ENCODE measurements around the gene KIF26B. TPM values are rescaled to one million over a fixed set of nuclear protein-coding genes. Genes with fewer than 3 reads are reported as not detected.

Gene KIF26B
- polyA plus RNA-seq, 2 donors = 0.04 to 0.12 TPM

DNA sequence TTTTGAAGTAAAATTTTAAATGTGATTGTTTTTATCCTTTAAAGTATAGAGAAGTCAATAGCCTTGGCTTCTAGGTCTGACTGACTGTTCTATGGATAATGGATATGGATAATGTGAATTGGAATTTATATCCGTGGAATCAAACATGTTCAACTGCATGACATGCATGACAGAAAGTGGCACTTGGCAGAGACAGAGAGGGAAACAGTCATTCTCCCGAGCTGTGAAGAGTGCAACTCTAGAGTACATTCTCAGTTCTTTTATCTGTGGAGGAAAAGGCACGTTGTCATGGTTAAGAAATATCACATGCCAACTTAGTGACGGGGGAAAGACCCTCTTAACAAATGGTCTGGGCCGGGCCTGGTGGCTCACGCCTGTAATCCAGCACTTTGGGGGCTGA lies 67.0 kb downstream of the KIF26B start:
- no peaks in the 10 kb centered on the region for H3K27me3 ChIP-seq (ENCODE audit: control insufficient read depth in 1 of 2, insufficient read depth in 2 of 2, low read length in 2 of 2)
- 85 to 88% methylated on average over 6 of the region's 6 CpGs for WGBS, 2 donors
- no peaks in the 10 kb centered on the region for H3K4me1 ChIP-seq (ENCODE audit: control insufficient read depth in 2 of 2, insufficient read depth in 2 of 2, low read length in 1 of 2)
- H3K27ac ChIP-seq (ENCODE audit: low read depth in 2 of 2, low read length in 1 of 2) = no peak overlapping the region
- no peaks in the 10 kb centered on the region for H3K36me3 ChIP-seq (ENCODE audit: control insufficient read depth in 2 of 2, insufficient read depth in 2 of 2, low read length in 1 of 2)
- no peak overlapping the region for H3K4me3 ChIP-seq (ENCODE audit: low read depth in 1 of 2, low read length in 2 of 2)
- no peaks in the 10 kb centered on the region for H3K9me3 ChIP-seq (ENCODE audit: control insufficient read depth in 2 of 2, insufficient read depth in 1 of 2, low read depth in 1 of 2, low read length in 1 of 2)

DNA sequence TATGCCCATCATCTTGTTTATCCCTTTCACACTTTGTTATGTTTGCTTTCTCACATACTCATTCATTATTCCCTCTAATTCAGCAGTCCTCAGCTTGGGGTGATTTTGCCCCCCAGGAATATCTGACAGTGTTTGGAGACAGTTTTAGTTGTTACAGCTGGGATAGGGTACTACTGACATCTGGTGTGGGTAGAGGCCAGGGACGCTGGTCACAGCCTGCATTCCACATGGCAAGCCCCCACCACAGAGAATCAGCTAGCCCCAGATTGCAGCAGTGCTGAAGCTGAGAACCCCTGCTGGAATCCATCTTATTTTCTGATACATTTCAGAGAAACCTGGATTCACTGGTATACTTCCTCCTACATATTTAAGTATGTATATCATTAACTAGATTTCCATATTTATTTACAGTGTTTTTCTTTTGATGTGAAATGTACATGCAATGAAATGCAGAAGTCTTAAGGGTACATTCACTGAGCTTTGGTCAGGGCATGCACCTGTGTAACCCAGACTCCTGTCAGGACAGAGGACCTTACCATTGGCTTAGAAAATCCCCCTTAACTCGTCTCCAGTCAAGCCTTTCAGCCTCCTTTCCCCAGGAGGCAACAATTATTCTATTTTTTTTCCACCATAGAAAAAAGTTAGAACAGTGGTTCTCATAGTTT lies 68.3 kb downstream of the KIF26B start:
- no peak overlapping the region for H3K4me3 ChIP-seq (ENCODE audit: low read depth in 1 of 2, low read length in 2 of 2)
- H3K9me3 ChIP-seq (ENCODE audit: control insufficient read depth in 2 of 2, insufficient read depth in 1 of 2, low read depth in 1 of 2, low read length in 1 of 2) = no peaks in the 10 kb centered on the region
- no peaks in the 10 kb centered on the region for H3K27me3 ChIP-seq (ENCODE audit: control insufficient read depth in 1 of 2, insufficient read depth in 2 of 2, low read length in 2 of 2)
- H3K4me1 ChIP-seq (ENCODE audit: control insufficient read depth in 2 of 2, insufficient read depth in 2 of 2, low read length in 1 of 2) = no peaks in the 10 kb centered on the region
- no peak overlapping the region for H3K27ac ChIP-seq (ENCODE audit: low read depth in 2 of 2, low read length in 1 of 2)
- no peaks in the 10 kb centered on the region for H3K36me3 ChIP-seq (ENCODE audit: control insufficient read depth in 2 of 2, insufficient read depth in 2 of 2, low read length in 1 of 2)
- 62 to 67% methylated on average over 2 of the region's 2 CpGs for WGBS, 2 donors

DNA sequence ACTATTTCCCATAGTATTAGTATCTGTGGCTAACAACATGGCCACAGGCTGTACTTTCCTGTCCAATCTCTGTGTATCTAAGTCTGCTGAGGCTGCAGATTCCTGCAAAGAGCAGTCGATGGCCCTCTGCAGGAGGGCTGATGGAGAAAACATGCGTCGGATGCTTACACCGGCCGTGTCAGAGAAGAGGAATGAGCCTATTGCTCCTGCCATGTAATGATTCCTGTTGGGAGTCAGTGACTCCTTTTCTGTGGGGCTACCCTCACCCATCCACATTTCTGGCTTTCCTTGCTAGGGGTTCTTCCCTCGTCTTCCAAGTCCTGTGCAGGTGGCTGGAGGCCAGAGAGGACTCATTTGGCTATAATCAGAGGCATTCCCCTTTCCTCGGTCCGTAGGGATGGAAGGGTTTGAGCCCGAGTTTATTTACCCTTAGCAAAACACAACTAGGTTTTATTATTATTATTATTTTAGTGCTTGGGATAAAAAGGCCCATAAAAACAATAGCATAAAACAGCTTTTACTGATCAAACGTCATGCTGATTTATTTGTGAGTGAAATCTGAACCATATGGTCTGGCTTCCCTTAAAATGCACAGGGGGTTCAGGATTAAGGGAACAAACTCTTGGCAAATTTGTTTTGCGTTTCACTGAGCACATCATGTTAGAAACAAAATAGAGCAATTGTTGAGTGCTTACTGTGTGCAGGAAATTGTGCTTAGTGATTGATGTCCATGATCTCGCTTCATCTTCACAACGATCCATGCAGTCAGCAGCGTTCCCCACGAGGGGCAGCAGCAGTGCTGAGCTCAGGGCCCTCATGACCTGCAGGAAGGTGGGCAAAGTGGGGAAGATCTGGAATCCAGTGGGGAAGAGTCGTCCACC lies 70.8 kb downstream of the KIF26B start:
- Histone ChIP-seq H3K36me3 (ENCODE audit: control insufficient read depth in 2 of 2, insufficient read depth in 2 of 2, low read length in 1 of 2) (no peaks in the 10 kb centered on the region), H3K4me1 (ENCODE audit: control insufficient read depth in 2 of 2, insufficient read depth in 2 of 2, low read length in 1 of 2) (no peaks in the 10 kb centered on the region), H3K4me3 (ENCODE audit: low read depth in 1 of 2, low read length in 2 of 2) (no peak overlapping the region), H3K27me3 (ENCODE audit: control insufficient read depth in 1 of 2, insufficient read depth in 2 of 2, low read length in 2 of 2) (no peaks in the 10 kb centered on the region), H3K27ac (ENCODE audit: low read depth in 2 of 2, low read length in 1 of 2) (no peak overlapping the region), H3K9me3 (ENCODE audit: control insufficient read depth in 2 of 2, insufficient read depth in 1 of 2, low read depth in 1 of 2, low read length in 1 of 2) (no peaks in the 10 kb centered on the region)
- 65 to 70% methylated on average over 16 of the region's 16 CpGs for WGBS, 2 donors

DNA sequence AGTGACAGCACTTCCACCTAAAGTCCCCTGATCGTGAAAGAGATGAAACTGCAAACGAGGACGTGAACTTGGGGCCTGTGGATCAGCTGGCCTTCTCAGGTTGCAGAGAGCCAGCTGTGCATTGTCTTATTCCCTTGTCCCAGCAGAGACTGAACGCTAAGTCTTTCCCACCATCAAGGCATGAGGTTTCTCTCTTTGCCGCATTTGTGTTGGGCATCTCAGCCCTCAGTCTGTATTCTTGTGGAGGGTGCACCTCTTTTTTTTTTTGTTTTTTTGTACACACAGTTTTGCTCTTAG lies 71.4 kb downstream of the KIF26B start:
- Histone ChIP-seq H3K9me3 (ENCODE audit: control insufficient read depth in 2 of 2, insufficient read depth in 1 of 2, low read depth in 1 of 2, low read length in 1 of 2) (no peaks in the 10 kb centered on the region), H3K36me3 (ENCODE audit: control insufficient read depth in 2 of 2, insufficient read depth in 2 of 2, low read length in 1 of 2) (no peaks in the 10 kb centered on the region), H3K4me3 (ENCODE audit: low read depth in 1 of 2, low read length in 2 of 2) (no peak overlapping the region), H3K27me3 (ENCODE audit: control insufficient read depth in 1 of 2, insufficient read depth in 2 of 2, low read length in 2 of 2) (no peaks in the 10 kb centered on the region), H3K4me1 (ENCODE audit: control insufficient read depth in 2 of 2, insufficient read depth in 2 of 2, low read length in 1 of 2) (no peaks in the 10 kb centered on the region), H3K27ac (ENCODE audit: low read depth in 2 of 2, low read length in 1 of 2) (no peak overlapping the region)
- 82 to 87% methylated on average over 5 of the region's 5 CpGs for WGBS, 2 donors

GRCh38 chr1:245229051-245229450 lies 74.3 kb downstream of the KIF26B start:
- Histone ChIP-seq H3K27ac (ENCODE audit: low read depth in 2 of 2, low read length in 1 of 2) (no peak overlapping the region), H3K9me3 (ENCODE audit: control insufficient read depth in 2 of 2, insufficient read depth in 1 of 2, low read depth in 1 of 2, low read length in 1 of 2) (no peaks in the 10 kb centered on the region), H3K27me3 (ENCODE audit: control insufficient read depth in 1 of 2, insufficient read depth in 2 of 2, low read length in 2 of 2) (no peaks in the 10 kb centered on the region), H3K4me3 (ENCODE audit: low read depth in 1 of 2, low read length in 2 of 2) (no peak overlapping the region), H3K36me3 (ENCODE audit: control insufficient read depth in 2 of 2, insufficient read depth in 2 of 2, low read length in 1 of 2) (no peaks in the 10 kb centered on the region), H3K4me1 (ENCODE audit: control insufficient read depth in 2 of 2, insufficient read depth in 2 of 2, low read length in 1 of 2) (no peaks in the 10 kb centered on the region)
- WGBS, 2 donors = 91 to 96% methylated on average over 8 of the region's 8 CpGs

DNA sequence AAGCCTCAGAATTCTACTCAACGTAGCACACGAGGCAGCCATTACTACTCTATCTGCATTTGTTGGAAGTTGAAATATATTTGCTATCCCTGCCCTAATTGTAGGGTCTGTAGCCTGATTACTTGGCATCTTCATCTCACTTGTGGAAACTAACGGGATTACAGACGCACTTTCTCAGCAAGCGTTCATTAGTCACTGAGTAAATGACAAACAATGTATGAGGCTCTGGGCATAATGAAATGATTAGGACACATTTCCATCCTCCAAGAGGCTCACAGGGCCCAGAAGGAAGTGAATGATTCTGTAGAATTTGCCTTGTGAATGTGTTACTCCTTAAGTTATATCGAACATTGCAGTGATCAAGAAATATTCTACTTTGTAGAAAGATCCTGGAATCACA lies 78.1 kb downstream of the KIF26B start:
- no peak overlapping the region for H3K4me3 ChIP-seq (ENCODE audit: low read depth in 1 of 2, low read length in 2 of 2)
- H3K27me3 ChIP-seq (ENCODE audit: control insufficient read depth in 1 of 2, insufficient read depth in 2 of 2, low read length in 2 of 2) = no peaks in the 10 kb centered on the region
- 87 to 88% methylated on average over 6 of the region's 6 CpGs for WGBS, 2 donors
- no peaks in the 10 kb centered on the region for H3K36me3 ChIP-seq (ENCODE audit: control insufficient read depth in 2 of 2, insufficient read depth in 2 of 2, low read length in 1 of 2)
- no peaks in the 10 kb centered on the region for H3K9me3 ChIP-seq (ENCODE audit: control insufficient read depth in 2 of 2, insufficient read depth in 1 of 2, low read depth in 1 of 2, low read length in 1 of 2)
- no peaks in the 10 kb centered on the region for H3K4me1 ChIP-seq (ENCODE audit: control insufficient read depth in 2 of 2, insufficient read depth in 2 of 2, low read length in 1 of 2)
- H3K27ac ChIP-seq (ENCODE audit: low read depth in 2 of 2, low read length in 1 of 2) = no peak overlapping the region

GRCh38 chr1:245234217-245235081 lies 79.7 kb downstream of the KIF26B start:
- Histone ChIP-seq H3K36me3 (ENCODE audit: control insufficient read depth in 2 of 2, insufficient read depth in 2 of 2, low read length in 1 of 2) (no peaks in the 10 kb centered on the region), H3K27ac (ENCODE audit: low read depth in 2 of 2, low read length in 1 of 2) (no peak overlapping the region), H3K4me1 (ENCODE audit: control insufficient read depth in 2 of 2, insufficient read depth in 2 of 2, low read length in 1 of 2) (no peaks in the 10 kb centered on the region), H3K27me3 (ENCODE audit: control insufficient read depth in 1 of 2, insufficient read depth in 2 of 2, low read length in 2 of 2) (no peaks in the 10 kb centered on the region), H3K9me3 (ENCODE audit: control insufficient read depth in 2 of 2, insufficient read depth in 1 of 2, low read depth in 1 of 2, low read length in 1 of 2) (no peaks in the 10 kb centered on the region), H3K4me3 (ENCODE audit: low read depth in 1 of 2, low read length in 2 of 2) (no peak overlapping the region)
- 81 to 88% methylated on average over 26 of the region's 26 CpGs for WGBS, 2 donors

GRCh38 chr1:245235156-245235555 lies 80.4 kb downstream of the KIF26B start:
- Histone ChIP-seq H3K36me3 (ENCODE audit: control insufficient read depth in 2 of 2, insufficient read depth in 2 of 2, low read length in 1 of 2) (no peaks in the 10 kb centered on the region), H3K9me3 (ENCODE audit: control insufficient read depth in 2 of 2, insufficient read depth in 1 of 2, low read depth in 1 of 2, low read length in 1 of 2) (no peaks in the 10 kb centered on the region), H3K4me3 (ENCODE audit: low read depth in 1 of 2, low read length in 2 of 2) (no peak overlapping the region), H3K27me3 (ENCODE audit: control insufficient read depth in 1 of 2, insufficient read depth in 2 of 2, low read length in 2 of 2) (no peaks in the 10 kb centered on the region), H3K4me1 (ENCODE audit: control insufficient read depth in 2 of 2, insufficient read depth in 2 of 2, low read length in 1 of 2) (no peaks in the 10 kb centered on the region), H3K27ac (ENCODE audit: low read depth in 2 of 2, low read length in 1 of 2) (no peak overlapping the region)
- WGBS, 2 donors = 51% methylated on average over 6 of the region's 6 CpGs

DNA sequence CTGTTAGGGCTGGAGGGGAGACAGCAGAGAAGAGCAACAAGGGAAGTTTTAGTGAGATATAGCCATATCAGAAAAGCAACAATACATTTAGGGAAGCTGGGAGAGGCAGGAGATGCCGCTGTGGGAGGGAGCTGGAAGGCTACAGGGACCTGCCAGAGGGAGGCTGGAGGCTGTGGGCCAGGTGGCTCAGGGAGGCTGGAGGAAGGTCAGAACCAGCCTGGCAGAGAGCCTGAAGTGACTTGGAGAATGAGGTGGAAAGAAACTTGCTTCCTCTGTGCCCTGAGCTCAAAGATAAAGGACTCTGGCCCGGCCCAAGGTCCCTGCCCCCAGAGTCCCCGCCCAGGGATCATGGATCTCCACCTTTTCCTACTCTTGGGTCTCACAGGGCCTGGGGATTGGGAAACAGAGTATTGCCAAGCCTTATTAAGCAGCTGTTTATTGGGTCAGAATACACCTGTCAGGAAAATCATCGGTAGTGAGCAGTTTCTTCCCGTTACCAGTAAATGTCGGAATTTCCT lies 85.9 kb downstream of the KIF26B start:
- H3K27ac ChIP-seq (ENCODE audit: low read depth in 2 of 2, low read length in 1 of 2) = no peak overlapping the region
- H3K27me3 ChIP-seq (ENCODE audit: control insufficient read depth in 1 of 2, insufficient read depth in 2 of 2, low read length in 2 of 2) = no peaks in the 10 kb centered on the region
- 83 to 88% methylated on average over 6 of the region's 6 CpGs for WGBS, 2 donors
- H3K36me3 ChIP-seq (ENCODE audit: control insufficient read depth in 2 of 2, insufficient read depth in 2 of 2, low read length in 1 of 2) = no peaks in the 10 kb centered on the region
- no peak overlapping the region for H3K4me3 ChIP-seq (ENCODE audit: low read depth in 1 of 2, low read length in 2 of 2)
- H3K9me3 ChIP-seq (ENCODE audit: control insufficient read depth in 2 of 2, insufficient read depth in 1 of 2, low read depth in 1 of 2, low read length in 1 of 2) = no peaks in the 10 kb centered on the region
- no peaks in the 10 kb centered on the region for H3K4me1 ChIP-seq (ENCODE audit: control insufficient read depth in 2 of 2, insufficient read depth in 2 of 2, low read length in 1 of 2)
